Memory B cell (primary cell): ENCODE measurements around the gene CFAP90.

ENCODE experiments used
- ATAC-seq: fragments of 150-1000 bp; cut with Tn5 transposase; 2 replicates; pipeline ENCODE4 v1.10.0; 2021; ENCODE audit warnings: low read depth, mild to moderate bottlenecking, moderate library complexity
- DNase-seq, 2 donors: peaks; one replicate each; pipeline ENCODE4 v3.0.0; 2022; ENCODE audit warnings: low spot score in 2 of 2
- H3K27ac Mint-ChIP-seq: one replicate; pipeline ENCODE4 v1.8.0; 2022; ENCODE audit warnings: mild to moderate bottlenecking, moderate library complexity, mixed read lengths
- H3K27me3 Mint-ChIP-seq: one replicate; pipeline ENCODE4 v1.8.0; 2022; ENCODE audit warnings: mixed read lengths
- H3K36me3 Mint-ChIP-seq: one replicate; pipeline ENCODE4 v1.8.0; 2022; ENCODE audit warnings: mild to moderate bottlenecking, mixed read lengths
- H3K4me1 Mint-ChIP-seq: one replicate; pipeline ENCODE4 v1.8.0; 2022; ENCODE audit warnings: mixed read lengths
- H3K4me3 Mint-ChIP-seq: one replicate; pipeline ENCODE4 v1.8.0; 2022; ENCODE audit warnings: mild to moderate bottlenecking, moderate library complexity, mixed read lengths
- H3K9me3 Mint-ChIP-seq: one replicate; pipeline ENCODE4 v1.8.0; 2022; ENCODE audit warnings: mixed read lengths

The CFAP90 gene

DNA sequence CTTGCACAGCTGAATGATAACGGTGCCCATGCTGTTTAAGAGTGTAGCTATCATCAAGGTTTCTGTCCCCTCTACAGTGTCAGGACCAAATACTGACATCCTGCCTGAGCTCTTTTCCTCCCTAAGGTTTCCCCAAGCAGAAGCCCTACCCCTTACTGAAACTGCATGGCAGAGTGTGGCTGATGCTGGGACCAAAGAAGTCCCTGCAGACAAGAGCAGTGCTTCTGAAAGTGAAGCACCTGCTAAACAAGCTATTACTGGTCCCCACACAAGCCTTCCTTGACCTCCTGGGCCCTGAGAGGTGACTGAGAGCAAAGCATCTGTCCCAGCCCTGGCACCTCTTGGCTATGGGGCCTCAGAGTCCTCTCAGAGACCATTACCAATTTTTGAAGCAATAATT lies 56.1 kb downstream of the CFAP90 start:
- no peaks in the 10 kb centered on the region for H3K4me1 Mint-ChIP-seq
- H3K4me3 Mint-ChIP-seq: no peak overlapping the region
- ATAC-seq: no peak
- peaks cover 4% of the 10 kb centered on the region for H3K27me3 Mint-ChIP-seq
- H3K36me3 Mint-ChIP-seq: no peaks in the 10 kb centered on the region
- H3K27ac Mint-ChIP-seq: no peak overlapping the region
- no peaks in the 10 kb centered on the region for H3K9me3 Mint-ChIP-seq
- DNase-seq: no peak

DNA sequence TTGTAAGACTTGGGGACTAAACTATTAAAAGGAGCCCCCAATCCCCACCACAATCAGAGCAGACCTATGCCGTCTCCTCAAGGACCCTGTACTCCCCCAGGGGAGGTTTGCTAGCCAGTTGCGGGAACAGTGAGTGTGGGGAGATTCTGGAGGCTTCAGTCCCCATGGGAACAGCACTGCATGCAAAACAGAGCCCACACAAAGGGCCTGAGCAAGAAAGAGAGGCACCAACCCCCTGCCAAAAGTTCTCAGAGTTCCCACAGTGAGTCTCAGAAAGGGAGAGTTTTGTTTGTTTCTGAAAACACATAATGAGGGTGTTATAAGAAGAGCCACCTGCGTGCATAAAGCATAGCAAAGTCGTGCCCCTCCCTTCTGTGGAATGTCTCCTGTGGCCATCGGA lies 56.6 kb downstream of the CFAP90 start:
- ATAC-seq (no peak), DNase-seq (no peak)
- Mint-ChIP-seq H3K9me3 (no peaks in the 10 kb centered on the region), H3K27me3 (peaks cover 4% of the 10 kb centered on the region), H3K27ac (no peak overlapping the region), H3K36me3 (no peaks in the 10 kb centered on the region), H3K4me1 (no peaks in the 10 kb centered on the region), H3K4me3 (no peak overlapping the region)

- no peak overlapping the region for H3K27ac Mint-ChIP-seq
- no peaks in the 10 kb centered on the region for H3K36me3 Mint-ChIP-seq
- H3K9me3 Mint-ChIP-seq: no peaks in the 10 kb centered on the region
- no peak for DNase-seq
- no peaks in the 10 kb centered on the region for H3K4me1 Mint-ChIP-seq
- ATAC-seq: no peak
- peaks cover 4% of the 10 kb centered on the region for H3K27me3 Mint-ChIP-seq
- no peak overlapping the region for H3K4me3 Mint-ChIP-seq
Measured at GRCh38 chr5:7793895-7794294, 57.0 kb downstream of the CFAP90 start.

- H3K9me3 Mint-ChIP-seq: no peaks in the 10 kb centered on the region
- H3K4me1 Mint-ChIP-seq: no peaks in the 10 kb centered on the region
- no peak overlapping the region for H3K27ac Mint-ChIP-seq
Measured at GRCh38 chr5:7789567-7789966, 61.4 kb downstream of the CFAP90 start.

DNA sequence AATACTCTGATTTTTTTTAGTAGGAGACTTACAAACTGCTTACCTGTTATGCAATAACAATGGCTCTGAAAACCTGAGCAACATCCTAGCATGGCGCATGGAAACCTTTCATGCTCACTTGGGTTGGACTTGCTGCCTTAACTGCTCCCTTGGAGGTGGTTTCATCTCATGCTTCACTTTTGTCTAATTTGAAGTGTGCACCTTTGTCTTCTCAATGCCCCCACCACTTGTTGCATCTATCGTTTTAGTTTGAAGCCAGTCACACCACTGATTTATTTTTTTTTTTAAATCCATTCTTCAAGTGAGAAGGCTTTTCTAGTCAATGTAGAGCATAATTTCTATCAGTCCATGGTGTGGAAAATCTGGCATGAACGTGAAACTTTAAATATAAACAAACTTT lies 63.2 kb downstream of the CFAP90 start:
- H3K9me3 Mint-ChIP-seq: no peaks in the 10 kb centered on the region
- peaks cover 6% of the 10 kb centered on the region for H3K27me3 Mint-ChIP-seq
- H3K4me3 Mint-ChIP-seq: no peak overlapping the region
- no peak overlapping the region for H3K27ac Mint-ChIP-seq
- ATAC-seq (no peak), DNase-seq (no peak)
- H3K4me1 Mint-ChIP-seq: no peaks in the 10 kb centered on the region
- H3K36me3 Mint-ChIP-seq: no peaks in the 10 kb centered on the region

More at GRCh38 chr5:7789567-7789966, 61.4 kb downstream of the CFAP90 start:
- Mint-ChIP-seq H3K27me3 (peaks cover 4% of the 10 kb centered on the region), H3K36me3 (no peaks in the 10 kb centered on the region), H3K4me3 (no peak overlapping the region)
- no peak for ATAC-seq
- DNase-seq: no peak

GRCh38 chr5:7784683-7785380 lies 66.1 kb downstream of the CFAP90 start:
- DNase-seq (no peak), ATAC-seq (no peak)
- peaks cover 6% of the 10 kb centered on the region for H3K27me3 Mint-ChIP-seq
- H3K4me1 Mint-ChIP-seq: no peaks in the 10 kb centered on the region
- H3K4me3 Mint-ChIP-seq: no peak overlapping the region
- no peaks in the 10 kb centered on the region for H3K36me3 Mint-ChIP-seq
- H3K27ac Mint-ChIP-seq: no peak overlapping the region
- H3K9me3 Mint-ChIP-seq: no peaks in the 10 kb centered on the region

- Mint-ChIP-seq H3K4me3 (no peak overlapping the region), H3K9me3 (no peaks in the 10 kb centered on the region), H3K4me1 (peaks cover 3% of the 10 kb centered on the region), H3K36me3 (no peaks in the 10 kb centered on the region), H3K27ac (no peak overlapping the region), H3K27me3 (peaks cover 7% of the 10 kb centered on the region)
- ATAC-seq (no peak), DNase-seq (no peak)
Measured at GRCh38 chr5:7781899-7782298, 69.0 kb downstream of the CFAP90 start.
